A673 (cell line): ENCODE data around the gene PAX3. TPM values are rescaled to one million over a fixed set of nuclear protein-coding genes. Genes with fewer than 3 reads are reported as not detected.

Experiments
- BruUV-seq: library from RNA; stranded (reverse); fragments of 400-500 nt; replicated peaks from 2 replicates; lab custom pipeline; 2021; lab: Mats Ljungman, UMichigan
- CTCF ChIA-PET: fragments of 300-600 bp; sonication (Branson Sonifier 250); formaldehyde crosslinking; loops from one replicate; lab custom pipeline; 2022; ENCODE audit warnings: antibody characterized with exemption; lab: Charles Lee
- POLR2A ChIA-PET: fragments of 300-600 bp; sonication (Branson Sonifier 250); formaldehyde crosslinking; loops from one replicate; lab custom pipeline; 2022; ENCODE audit warnings: antibody characterized with exemption; ENCODE audit not compliant: low non-redundant PET; lab: Charles Lee
- DNase-seq: peaks from one replicate; pipeline ENCODE4 v3.0.0-alpha.2; 2015; ENCODE audit warnings: low spot score
- H3K27ac ChIP-seq: fragments of 200-600 bp; sonication (generic); 2 replicates; pipeline ENCODE4 v1.5.1; 2016; ENCODE audit warnings: mixed run types, low read depth, mild to moderate bottlenecking, mixed read lengths, antibody characterized with exemption, low read length; ENCODE audit not compliant: poor library complexity, severe bottlenecking
- H3K27me3 ChIP-seq: fragments of 200-600 bp; sonication (generic); replicated peaks from 2 replicates; pipeline ENCODE4 v1.6.1; 2017; ENCODE audit warnings: mixed run types, low read depth, mild to moderate bottlenecking, mixed read lengths, antibody characterized with exemption, low read length; ENCODE audit not compliant: insufficient read depth, poor library complexity
- H3K36me3 ChIP-seq: fragments of 200-600 bp; sonication (generic); 2 replicates; pipeline ENCODE4 v1.6.1; 2016; ENCODE audit warnings: mixed run types, mild to moderate bottlenecking, mixed read lengths, antibody characterized with exemption, low read length; ENCODE audit not compliant: insufficient read depth, poor library complexity, severe bottlenecking
- H3K4me1 ChIP-seq: fragments of 200-600 bp; sonication (generic); 2 replicates; pipeline ENCODE4 v1.6.1; 2017; ENCODE audit warnings: mixed run types, mild to moderate bottlenecking, mixed read lengths, antibody characterized with exemption, low read length; ENCODE audit not compliant: insufficient read depth, poor library complexity, severe bottlenecking
- H3K4me3 ChIP-seq: fragments of 200-600 bp; sonication (generic); 2 replicates; pipeline ENCODE4 v1.5.1; 2016; ENCODE audit warnings: low read depth, mixed run types, mild to moderate bottlenecking, mixed read lengths, low read length; ENCODE audit not compliant: poor library complexity, severe bottlenecking
- H3K9me3 ChIP-seq: fragments of 200-600 bp; sonication (generic); 2 replicates; pipeline ENCODE4 v1.6.1; 2016; ENCODE audit warnings: mixed run types, low read depth, mild to moderate bottlenecking, mixed read lengths, antibody characterized with exemption, low read length; ENCODE audit not compliant: poor library complexity, severe bottlenecking
- CTCF ChIP-seq: fragments of 300-800, 200-600 bp; sonication (generic); conservative IDR thresholded peaks from 2 replicates; pipeline ENCODE4 v1.5.1; 2017; ENCODE audit warnings: low read depth, mild to moderate bottlenecking, antibody characterized with exemption, low read length, moderate library complexity, mixed read lengths
- EZH2 ChIP-seq: fragments of 200-600 bp; sonication (generic); IDR thresholded peaks from 2 replicates; pipeline ENCODE4 v1.6.1; 2017; ENCODE audit warnings: borderline replicate concordance, low read depth, mild to moderate bottlenecking, mixed read lengths, antibody characterized with exemption, low read length; ENCODE audit not compliant: poor library complexity, severe bottlenecking
- intact Hi-C: fragments of 100-400 bp; cut with micrococcal nuclease; formaldehyde crosslinking; loops from one replicate; pipeline ENCODE4 v1.10.0; 2022; ENCODE audit not compliant: unreplicated experiment
- total RNA-seq: library from RNA; stranded (reverse); gene quantifications from 2 replicates; pipeline ENCODE4 v1.2.3, GENCODE V29; 2021

Gene PAX3
- total RNA-seq, 1 experiment from 2014 or later = 39.3 TPM

- no peak for DNase-seq
- Histone ChIP-seq H3K36me3 (no peaks in the 10 kb centered on the region), H3K27me3 (no peaks in the 10 kb centered on the region), H3K4me3 (no peak overlapping the region), H3K27ac (no peak overlapping the region), H3K9me3 (no peaks in the 10 kb centered on the region), H3K4me1 (peaks cover 6% of the 10 kb centered on the region)
- intact Hi-C loops = no loop called here
- BruUV-seq = no TSS peak
- CTCF ChIA-PET = no interaction called here
- POLR2A ChIA-PET = no interaction called here
- TF ChIP-seq EZH2 = no peak
- TF ChIP-seq CTCF = no peak
Observed at GRCh38 chr2:222241128-222241870, 57.5 kb downstream of the PAX3 start.

- H3K4me1 ChIP-seq = peaks cover 6% of the 10 kb centered on the region
- no peak for DNase-seq
- no peak overlapping the region for H3K27ac ChIP-seq
- H3K9me3 ChIP-seq = no peaks in the 10 kb centered on the region
- no peak overlapping the region for H3K4me3 ChIP-seq
- H3K36me3 ChIP-seq = no peaks in the 10 kb centered on the region
- intact Hi-C loops = no loop called here
- POLR2A ChIA-PET = no interaction called here
- H3K27me3 ChIP-seq = no peaks in the 10 kb centered on the region
- BruUV-seq = no TSS peak
- CTCF ChIA-PET = no interaction called here
- TF ChIP-seq EZH2 (no peak), CTCF (no peak)
Observed at GRCh38 chr2:222240676-222241049, 58.1 kb downstream of the PAX3 start.

- no peak overlapping the region for H3K4me3 ChIP-seq
- TF ChIP-seq CTCF = no peak
- TF ChIP-seq EZH2 = no peak
- POLR2A ChIA-PET = no interaction called here
- no peak for DNase-seq
- no peaks in the 10 kb centered on the region for H3K9me3 ChIP-seq
- CTCF ChIA-PET = interaction anchor here (0.6 kb wide), 1 partner anchor 604 kb away, joined by 3 read pairs; no protein-coding TSS in a partner anchor
- H3K27ac ChIP-seq = no peak overlapping the region
- BruUV-seq = no TSS peak
- H3K27me3 ChIP-seq = no peaks in the 10 kb centered on the region
- H3K36me3 ChIP-seq = no peaks in the 10 kb centered on the region
- intact Hi-C loops = no loop called here
- peaks cover 12% of the 10 kb centered on the region for H3K4me1 ChIP-seq
Observed at GRCh38 chr2:222239945-222240675, 58.7 kb downstream of the PAX3 start.
